Skin of body (tissue), 2 donors: Measurements from ENCODE around the gene ZNF143. TPM values are rescaled to one million over a fixed set of nuclear protein-coding genes. Genes with fewer than 3 reads are reported as not detected.
"Not testable (repeated sequence)": the region's sequence is repeated elsewhere in the genome, so short reads cannot be mapped to it uniquely, and the experiment has no call there.

ENCODE experiments used
- DNase-seq: peaks from one replicate; lab custom pipeline; 2025; lab: John Stamatoyannopoulos, UW
- total RNA-seq: library from RNA; depleted of rRNA; stranded (reverse); fragments of >200 nt; gene quantifications from one replicate; pipeline ENCODE4 v1.2.3, GENCODE V29; 2014

ZNF143 gene
- total RNA-seq = 22.3 TPM

DNA sequence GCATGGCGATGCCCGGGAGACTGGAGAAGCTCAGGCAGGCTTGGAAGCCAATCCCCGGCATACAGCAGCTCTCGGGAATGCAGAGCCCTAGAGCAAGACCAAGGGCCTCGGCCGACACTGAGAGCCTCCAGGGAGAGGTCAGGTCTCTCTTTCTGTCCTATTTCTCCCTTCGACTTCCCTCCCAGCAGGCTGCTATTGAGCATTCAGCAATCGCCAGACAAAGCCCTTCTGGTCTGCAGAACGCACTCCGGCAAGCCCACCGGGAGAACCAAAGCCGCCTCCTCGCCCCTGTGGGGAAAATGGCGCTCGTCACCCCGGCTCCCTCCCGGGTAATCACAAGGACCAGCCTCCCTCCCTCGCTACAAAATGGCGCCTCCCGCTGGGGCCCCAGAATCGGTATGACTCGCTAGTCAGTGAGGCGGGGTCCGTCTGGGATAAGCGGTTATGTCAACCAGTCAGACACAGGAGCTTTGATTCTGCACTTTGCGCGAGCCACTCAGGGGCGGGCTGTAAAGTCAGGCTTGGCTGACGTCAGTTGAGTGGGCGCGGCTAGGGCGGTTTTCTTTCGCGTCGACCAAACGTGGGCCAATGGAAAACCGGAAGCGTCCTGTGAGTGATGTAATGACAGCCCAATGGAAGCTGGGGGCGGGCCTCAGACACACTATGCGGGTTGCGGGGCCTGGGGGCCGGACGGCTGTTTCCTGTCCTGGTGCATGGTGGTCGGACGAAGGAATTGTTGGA lies at the start of gene ZNF143:
TSS of gene ZNF143 (plus strand) at position 691 of the 741 bp plus-strand sequence. CDS start 10,297 bp downstream, outside the sequence.
- peak; percentile 100 for DNase-seq

DNA sequence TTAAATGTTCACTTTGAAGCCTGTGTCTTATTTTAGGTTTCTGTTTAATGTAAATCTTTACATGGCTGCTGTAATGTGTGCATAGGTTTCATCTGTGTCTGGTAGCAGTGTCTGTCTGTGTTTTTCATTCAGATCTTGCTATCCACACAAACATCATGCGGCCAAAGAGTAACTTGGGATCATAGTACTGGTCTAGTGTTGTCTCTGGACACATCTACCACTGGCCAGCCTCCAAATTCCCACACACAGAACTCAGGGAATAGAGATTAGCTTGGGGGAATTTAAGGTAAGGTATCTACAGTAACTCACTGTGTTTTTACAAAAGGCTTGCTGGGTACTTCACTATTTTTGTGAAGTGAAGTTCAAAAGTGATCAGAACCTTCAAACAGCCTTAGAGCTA lies 32.1 kb upstream of the ZNF143 start:
- no peak for DNase-seq

DNA sequence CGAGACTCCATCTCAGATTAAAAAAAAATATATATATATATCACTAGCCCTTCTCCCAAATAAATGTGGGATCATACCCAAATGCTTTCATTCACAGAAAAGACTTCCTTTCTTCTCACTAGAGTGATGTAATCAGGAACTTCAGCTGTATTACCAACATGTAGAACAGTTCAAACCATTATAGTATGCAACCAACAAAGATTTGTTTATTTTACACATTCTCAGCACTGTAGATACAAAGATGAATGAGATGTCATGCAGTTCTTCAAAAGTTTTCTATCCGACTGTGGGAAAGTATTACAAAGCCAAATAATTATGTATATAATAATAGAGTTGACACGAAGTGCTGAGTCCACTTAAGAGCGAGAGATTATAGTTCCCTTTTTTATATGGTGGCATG lies 22.2 kb upstream of the ZNF143 start:
- DNase-seq = no peak

DNA sequence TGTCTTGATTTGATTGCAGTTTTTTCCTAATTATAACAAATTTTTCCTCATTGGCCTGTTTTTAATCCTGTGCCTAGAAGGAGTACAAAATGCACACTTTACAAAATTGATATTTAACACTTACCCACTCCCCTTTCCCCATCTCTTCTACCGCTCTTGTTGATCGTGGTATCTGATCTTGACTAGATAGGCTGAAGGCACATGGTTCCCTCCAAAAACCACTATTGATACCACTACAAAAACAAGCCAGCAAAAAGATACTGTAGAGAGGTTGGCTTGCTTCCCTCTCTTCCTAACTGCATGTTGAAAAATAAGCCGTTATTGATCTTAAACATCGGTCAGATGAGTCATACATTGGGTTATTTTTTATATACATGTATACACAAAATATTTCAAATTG lies 14.6 kb upstream of the ZNF143 start:
- no peak for DNase-seq

DNA sequence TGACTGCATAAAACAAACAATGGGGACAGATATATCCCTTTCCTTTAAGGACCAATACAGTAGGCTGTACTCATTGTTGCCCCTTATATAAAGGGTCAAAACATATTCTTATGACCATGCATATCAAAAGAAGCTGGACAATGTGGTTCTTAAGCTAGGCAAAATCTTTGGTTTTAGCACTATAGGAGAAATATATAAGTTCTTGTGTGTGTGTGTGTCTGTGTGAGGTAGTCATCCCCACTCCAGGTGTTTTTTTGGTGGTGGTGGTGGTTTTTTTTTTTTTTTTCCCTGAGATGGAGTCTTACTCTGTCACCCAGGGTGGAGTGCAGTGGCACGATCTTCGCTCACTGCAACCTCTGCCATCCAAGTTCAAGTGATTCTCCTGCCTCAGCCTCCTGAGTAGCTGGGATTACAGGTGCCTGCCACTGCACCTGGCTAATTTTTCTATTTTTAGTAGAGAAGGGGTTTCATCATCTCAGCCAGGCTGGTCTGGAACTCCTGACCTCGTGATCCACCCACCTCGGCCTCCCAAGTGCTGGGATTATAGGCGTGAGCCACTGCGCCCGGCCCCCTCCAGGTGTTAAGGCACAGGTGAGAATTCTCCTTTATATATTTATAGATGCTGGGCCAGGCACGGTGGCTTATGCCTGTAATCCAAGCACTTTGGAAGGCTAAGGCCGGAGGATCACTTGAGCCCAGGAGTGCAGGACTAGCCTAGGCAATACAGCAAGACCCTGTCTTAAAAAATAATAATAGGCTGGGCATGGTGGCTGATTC lies 12.0 kb upstream of the ZNF143 start:
- DNase-seq = no peak

DNA sequence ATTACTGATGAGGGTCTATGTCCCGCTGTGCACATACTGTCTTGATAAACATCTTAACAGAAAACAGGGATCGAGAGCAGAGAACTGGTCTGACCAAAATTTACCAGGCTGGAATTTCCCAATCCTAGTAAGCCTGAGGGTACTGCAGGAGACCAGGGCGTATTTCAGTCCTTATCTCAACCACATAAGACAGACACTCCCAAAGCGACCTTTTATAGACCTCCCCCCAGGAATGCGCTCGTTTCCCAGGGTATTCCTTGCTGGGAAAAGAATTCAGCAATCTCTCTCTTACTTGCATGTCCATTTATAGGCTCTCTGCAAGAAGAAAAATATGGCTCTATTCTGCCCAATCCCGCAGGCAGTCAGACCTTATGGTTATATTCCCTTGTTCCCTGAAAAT lies 8.8 kb upstream of the ZNF143 start:
- not testable (repeated sequence) for DNase-seq

DNA sequence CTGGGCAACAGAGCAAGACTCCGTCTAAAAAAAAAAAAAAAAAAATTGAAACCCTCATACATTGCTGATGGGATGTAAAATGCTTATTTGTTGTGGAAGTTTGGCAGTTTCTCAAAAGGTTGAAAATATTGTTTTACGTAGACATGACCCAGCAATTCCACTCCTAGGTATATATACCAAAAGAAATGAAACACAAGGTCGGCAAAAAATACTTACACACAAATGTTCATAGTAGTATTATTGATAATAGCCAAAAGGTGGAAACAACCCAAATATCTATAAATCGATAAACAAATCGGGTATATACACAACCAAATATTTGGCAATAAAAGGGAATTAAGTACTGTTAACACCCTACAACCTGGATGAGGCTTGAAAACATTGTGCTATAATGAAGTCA lies 5.1 kb upstream of the ZNF143 start:
- no peak for DNase-seq

DNA sequence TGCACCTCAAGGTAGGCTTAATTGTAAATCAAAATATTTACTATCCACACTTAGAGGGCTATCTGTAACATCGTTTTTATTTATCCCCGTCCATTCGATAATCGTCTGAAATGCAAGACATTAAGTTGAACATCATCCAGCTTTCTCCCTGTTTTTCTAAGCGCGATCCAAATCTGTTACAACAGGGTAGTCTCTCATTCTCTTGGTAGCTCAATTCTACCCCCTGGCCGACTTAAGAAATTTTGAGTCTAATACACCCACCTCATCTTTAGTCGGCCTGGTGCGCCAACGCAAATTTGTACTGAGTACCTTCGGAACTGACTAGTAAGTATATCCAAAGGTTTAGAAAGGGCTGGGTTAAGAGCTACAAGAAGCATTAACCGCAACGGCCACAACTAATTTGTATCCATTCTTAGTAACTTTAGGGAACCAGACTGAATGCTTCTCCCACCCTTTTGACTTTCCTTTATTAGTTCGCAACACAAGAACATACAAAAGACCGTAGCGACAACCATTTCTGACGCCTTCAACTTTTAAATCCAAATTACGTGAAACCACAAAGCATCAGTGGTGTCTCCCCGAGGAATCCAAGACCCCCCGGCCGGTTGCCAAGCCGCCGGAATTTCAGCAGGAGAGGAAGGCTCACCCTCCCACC lies 1.0 kb upstream of the ZNF143 start:
- peak; percentile 63 for DNase-seq

DNA sequence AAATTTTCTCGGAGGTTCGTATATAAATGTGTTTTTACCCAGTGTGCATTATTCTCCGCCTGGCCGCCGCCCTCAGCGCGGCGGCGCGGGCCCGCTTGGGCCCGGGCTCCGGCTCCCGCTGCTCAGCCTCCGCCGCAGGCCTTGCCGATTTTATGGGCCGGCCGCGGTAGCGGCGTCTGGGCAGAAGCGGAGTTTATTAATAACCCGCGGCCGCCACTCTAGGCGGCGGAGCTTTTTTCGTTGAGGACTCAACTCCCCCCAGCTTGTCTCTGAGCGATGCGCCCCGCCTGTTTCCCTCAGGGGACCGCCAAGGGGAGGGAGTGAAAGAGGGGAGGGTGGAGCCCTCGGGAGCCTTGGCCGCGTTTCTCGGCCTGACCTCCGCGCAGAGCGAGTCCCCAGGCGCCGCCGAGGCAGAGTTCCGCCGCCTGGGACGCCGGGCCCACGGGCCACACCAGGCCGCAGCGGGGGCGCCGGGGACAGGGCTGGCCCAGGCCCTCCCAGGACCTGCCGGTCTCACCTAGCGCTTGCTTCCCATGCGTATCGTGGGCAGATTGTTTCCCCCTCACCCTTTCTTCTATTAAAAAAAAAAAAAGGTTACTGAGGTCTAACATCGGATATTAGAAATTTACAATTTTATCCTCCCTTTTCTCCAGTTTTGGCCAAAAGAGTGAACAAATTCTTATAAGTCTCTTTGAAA lies 399 bp downstream of the ZNF143 start:
- DNase-seq = peak; percentile 87

DNA sequence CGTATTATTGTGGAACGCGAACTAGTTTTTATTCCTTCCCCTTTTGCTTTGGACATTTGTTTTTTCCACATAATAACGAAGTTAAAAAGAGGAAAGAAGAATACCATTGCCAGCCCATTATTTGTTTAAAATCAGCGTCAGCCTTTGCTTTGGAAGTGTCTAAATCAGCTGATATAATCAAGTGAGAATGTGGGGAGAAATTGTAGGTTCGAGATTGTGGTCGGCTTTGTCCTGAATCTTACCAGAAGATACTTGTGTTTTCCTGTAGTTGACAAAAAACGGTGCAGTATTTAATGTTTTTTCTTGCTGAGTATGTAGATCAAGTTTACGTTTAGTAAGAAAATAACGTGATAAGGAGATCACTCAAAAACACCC lies 935 bp downstream of the ZNF143 start:
- peak; percentile 43 for DNase-seq

DNA sequence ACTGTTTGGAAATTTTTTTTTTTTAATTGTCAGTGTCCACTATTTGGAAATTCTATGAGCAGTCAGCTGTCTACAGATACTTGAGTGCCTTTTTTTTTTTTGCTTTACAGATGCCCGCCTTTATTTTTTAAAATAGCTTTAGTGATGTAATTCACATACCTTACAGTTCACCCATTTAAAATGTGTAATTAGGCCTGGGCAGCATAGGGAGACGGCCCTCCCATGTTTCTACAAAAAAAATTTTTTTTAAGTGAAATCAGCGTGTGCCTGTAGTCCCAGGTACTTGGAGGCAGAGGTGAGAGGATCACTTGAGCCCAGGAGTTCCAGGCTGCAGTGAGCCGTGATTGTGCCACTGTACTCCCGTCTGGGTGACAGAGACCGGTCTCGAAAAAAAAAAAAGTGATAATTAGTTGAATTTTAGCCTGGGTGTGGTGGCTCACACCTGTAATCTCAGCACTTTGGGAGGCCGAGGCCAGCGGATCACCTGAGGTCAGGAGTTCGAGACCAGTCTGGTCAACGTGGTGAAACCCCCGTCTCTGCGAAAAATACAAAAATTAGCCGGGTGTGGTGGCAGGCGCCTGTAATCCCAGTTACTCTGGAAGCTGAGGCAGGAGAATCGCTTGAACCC lies 1.5 kb downstream of the ZNF143 start:
- no peak for DNase-seq

DNA sequence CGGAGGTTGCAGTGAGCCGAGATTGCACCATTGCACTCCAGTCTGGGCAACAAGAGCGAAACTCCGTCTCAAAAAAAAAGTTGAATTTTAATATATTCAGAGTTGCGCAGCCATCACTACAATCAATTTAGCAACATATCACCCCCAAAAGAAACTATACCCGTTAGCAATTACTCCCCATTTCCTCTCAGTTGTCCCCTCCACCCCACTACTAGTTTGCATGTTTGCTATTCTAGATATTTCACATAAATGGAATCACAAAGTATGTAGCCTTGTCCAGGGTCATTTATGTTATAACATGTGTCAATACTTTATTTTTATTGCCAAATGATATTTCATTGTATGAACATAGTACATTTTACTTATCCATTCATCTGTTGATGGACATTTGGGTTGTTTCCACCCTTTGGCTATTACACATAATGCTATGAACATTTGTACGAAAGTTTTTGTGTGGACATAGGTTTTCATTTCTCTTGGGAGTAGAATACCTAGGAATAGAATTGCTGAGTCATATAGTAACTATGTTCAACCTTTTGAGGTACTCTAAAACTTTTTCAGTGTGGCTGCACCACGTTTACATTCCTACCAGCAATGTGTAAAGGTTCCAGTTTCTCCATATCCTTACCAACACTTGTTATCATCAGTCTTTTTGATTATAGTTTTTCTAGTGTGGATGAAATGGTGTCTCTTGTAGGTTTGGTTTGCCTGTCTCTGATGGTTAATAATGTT lies 2.2 kb downstream of the ZNF143 start:
- DNase-seq = no peak

DNA sequence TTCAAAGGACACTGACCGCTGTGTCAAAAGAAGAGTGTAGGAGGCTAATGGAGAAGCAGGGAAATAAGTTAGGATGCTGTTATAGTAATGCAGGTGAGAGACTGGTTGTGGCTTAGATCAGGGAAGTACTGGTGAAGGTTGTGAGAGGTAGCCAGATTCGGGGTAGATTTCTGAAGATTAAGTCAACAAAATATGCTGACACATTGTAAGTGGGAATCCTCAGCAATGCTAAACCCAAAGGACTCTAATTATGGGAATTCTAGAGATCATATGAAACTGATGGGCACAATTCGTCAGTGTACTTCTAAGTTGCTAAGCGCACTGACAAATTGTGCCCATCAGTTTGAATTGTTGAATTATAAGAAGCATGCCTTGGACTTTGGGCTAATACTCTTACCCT lies 10.0 kb downstream of the ZNF143 start:
- no peak for DNase-seq

DNA sequence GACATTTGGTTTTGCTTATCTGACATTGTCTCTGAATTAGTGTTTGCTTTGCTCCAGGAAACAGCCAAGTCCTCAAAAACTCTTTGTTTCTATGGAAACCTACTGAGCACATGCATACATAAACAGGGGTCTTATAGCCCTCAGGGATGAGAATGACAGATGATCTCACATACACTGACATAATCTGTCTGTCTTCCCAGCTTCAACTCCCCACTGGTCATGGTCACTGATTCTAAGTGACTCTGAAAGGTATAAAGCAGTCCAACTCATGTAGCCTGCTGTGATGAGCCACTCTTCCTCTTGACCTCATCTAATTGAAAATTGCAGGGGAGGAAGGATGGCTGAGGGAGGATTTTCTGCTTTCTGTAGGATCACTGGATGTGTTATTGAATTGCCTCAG lies 12.6 kb downstream of the ZNF143 start:
- no peak for DNase-seq

DNA sequence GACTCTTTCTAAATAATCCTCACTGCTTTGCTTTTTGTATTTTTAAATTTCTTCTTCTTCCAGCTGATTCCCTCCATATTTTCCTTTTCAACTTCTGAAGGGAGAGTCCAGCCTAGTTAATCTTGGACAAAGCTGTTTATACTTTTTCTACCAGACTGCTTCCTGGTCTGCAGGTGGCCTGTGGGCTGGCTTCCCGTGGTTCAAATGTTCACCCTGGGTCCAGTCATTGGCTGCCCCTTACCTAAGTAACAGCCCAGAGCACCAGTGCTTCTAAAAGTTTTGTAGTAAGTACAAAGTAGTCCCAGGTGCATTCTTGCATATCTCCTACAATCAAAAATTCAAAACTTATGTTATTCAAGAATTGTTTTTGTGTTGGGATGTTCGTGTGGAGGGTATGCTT lies 19.1 kb downstream of the ZNF143 start:
- no peak for DNase-seq

DNA sequence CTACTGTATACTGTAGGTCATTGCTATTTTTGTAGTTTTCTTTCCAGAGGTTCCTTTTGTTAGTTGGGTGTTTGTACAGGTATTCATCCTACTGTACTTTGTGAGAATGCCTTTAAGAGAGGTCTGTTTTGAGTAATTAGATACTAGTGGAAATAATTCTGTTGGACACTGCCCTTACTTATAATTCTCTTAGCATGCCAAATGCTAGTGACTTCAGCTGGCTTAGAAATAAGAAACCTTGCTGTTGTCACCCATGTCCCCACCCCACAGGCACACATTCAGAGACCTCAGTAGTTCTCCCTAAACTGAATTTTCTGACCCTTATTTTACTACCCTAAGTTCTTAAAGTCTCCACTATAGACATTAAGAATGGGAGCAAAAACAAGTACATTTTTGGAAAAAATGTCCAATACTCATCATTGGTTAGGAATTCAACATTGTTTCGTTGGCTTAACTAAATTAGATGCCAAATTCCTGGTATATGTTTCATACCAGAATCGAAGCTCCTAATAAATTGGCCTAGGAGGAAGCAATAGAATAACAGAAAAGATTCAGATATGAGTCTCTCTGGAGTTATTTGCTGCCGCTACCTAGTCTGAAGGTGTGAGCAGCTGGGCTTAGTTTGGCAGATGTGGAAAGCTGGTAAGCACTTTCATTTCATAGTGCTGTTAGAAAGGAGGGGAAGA lies 28.4 kb downstream of the ZNF143 start:
- DNase-seq = no peak

DNA sequence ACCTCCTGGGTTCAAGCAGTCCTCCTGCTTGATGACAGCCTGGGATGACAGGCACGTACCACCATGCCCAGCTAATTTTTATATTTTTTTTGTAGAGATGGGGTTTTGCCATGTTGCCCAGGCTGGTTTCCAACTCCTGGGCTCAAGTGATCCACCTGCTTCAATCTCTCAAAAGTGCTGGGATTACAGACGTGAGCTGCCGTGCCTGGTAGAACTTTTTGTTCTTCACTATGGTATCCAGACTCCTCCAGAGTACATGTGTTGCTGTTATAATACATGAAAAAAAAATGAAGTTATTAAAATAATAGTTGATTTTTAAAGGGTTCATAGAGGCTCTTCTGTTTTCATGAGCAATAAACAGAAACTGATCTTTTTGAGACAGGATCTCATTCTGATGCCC lies 29.6 kb downstream of the ZNF143 start:
- DNase-seq = no peak

DNA sequence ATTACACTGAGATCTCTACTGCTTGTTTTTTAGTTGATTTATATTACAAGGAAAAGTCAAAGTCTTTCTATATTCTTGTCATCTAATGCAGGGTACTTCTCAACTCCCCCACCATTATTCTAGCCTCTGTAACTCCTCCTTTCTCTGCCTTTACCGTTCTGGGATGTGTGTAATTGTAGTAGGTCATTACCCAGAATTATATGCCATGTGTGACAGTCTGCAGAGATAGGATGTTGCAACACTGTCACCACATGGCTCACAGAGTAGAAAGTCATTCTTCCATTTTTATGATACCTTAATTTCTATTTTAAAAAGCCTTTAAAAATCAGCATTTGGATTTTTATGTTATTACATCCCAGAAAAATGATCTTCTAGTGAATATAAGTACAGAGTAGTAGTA lies 32.7 kb downstream of the ZNF143 start:
- DNase-seq = no peak

DNA sequence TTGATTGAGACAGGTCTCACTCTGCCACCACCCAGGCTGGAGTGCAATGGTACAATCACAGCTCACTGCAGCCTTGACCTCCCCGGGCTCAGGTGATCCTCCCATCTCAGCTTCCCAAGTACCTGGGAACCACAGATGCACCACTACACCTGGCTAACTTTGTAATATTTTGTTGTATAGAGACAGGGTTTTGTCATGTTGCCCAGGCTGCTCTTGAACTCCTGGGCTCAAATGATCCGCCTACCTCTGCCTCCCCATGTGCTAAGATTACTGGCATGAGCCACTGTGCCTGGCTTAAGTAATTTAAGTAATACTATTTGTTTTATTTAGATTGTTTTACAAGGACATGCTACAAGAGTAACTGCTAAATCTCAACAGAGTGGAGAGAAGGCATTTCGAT lies 33.5 kb downstream of the ZNF143 start:
- DNase-seq = no peak
